H9 (cell line): Measurements from ENCODE around the gene LAIR2. TPM values are rescaled to one million over a fixed set of nuclear protein-coding genes. Genes with fewer than 3 reads are reported as not detected.

Experiments
- DNase-seq: peaks from one replicate; pipeline ENCODE4 v3.0.0-alpha.2; 2017
- H2AFZ ChIP-seq: one replicate; pipeline ENCODE4 v1.6.1; 2013; ENCODE audit warnings: mild to moderate bottlenecking, low read length, control low read depth, moderate library complexity
- H2AK5ac ChIP-seq: 2 replicates; pipeline ENCODE4 v1.6.1; 2013; ENCODE audit warnings: low read length, control low read depth, mixed read lengths; ENCODE audit not compliant: insufficient read length
- H2BK120ac ChIP-seq: one replicate; pipeline ENCODE4 v1.6.1; 2013; ENCODE audit warnings: low read depth, mild to moderate bottlenecking, low read length, control low read depth, inconsistent platforms; ENCODE audit not compliant: poor library complexity, severe bottlenecking
- H2BK12ac ChIP-seq: 2 replicates; pipeline ENCODE4 v1.6.1; 2013; ENCODE audit warnings: low read length, control low read depth, mixed read lengths, low read depth; ENCODE audit not compliant: insufficient read length
- H2BK15ac ChIP-seq: 2 replicates; pipeline ENCODE4 v1.6.1; 2013; ENCODE audit warnings: low read depth, low read length, control low read depth
- H2BK20ac ChIP-seq: one replicate; pipeline ENCODE4 v1.6.1; 2013; ENCODE audit warnings: low read depth, mild to moderate bottlenecking, low read length, control low read depth, inconsistent platforms; ENCODE audit not compliant: poor library complexity, severe bottlenecking
- H2BK5ac ChIP-seq: 2 replicates; pipeline ENCODE4 v1.6.1; 2013; ENCODE audit warnings: low read length, control low read depth, mixed read lengths; ENCODE audit not compliant: insufficient read length
- H3K14ac ChIP-seq: 2 replicates; pipeline ENCODE4 v1.6.1; 2013; ENCODE audit warnings: low read length, control low read depth; ENCODE audit not compliant: insufficient read depth
- H3K18ac ChIP-seq: 2 replicates; pipeline ENCODE4 v1.6.1; 2013; ENCODE audit warnings: low read depth, mild to moderate bottlenecking, mixed read lengths, low read length, control low read depth; ENCODE audit not compliant: insufficient read length
- H3K23ac ChIP-seq: 2 replicates; pipeline ENCODE4 v1.6.1; 2013; ENCODE audit warnings: low read length, control low read depth, mixed read lengths, low read depth; ENCODE audit not compliant: insufficient read length
- H3K23me2 ChIP-seq: 2 replicates; pipeline ENCODE4 v1.6.1; 2013; ENCODE audit warnings: low read depth, mild to moderate bottlenecking, mixed read lengths, low read length, control low read depth; ENCODE audit not compliant: insufficient read length, poor library complexity, severe bottlenecking
- H3K27ac ChIP-seq: 2 replicates; pipeline ENCODE4 v1.5.1; 2013; ENCODE audit warnings: low read length, control low read depth, mixed read lengths, low read depth; ENCODE audit not compliant: insufficient read length
- H3K27me3 ChIP-seq: 2 replicates; pipeline ENCODE4 v1.6.1; 2013; ENCODE audit warnings: low read length, control low read depth, inconsistent platforms; ENCODE audit not compliant: insufficient read depth
- H3K4ac ChIP-seq: 2 replicates; pipeline ENCODE4 v1.6.1; 2013; ENCODE audit warnings: low read depth, mild to moderate bottlenecking, control low read depth, inconsistent platforms, low read length, moderate library complexity
- H3K4me1 ChIP-seq: 2 replicates; pipeline ENCODE4 v1.6.1; 2013; ENCODE audit warnings: low read length, control low read depth, inconsistent platforms; ENCODE audit not compliant: insufficient read depth
- H3K4me2 ChIP-seq: 2 replicates; pipeline ENCODE4 v1.6.1; 2013; ENCODE audit warnings: low read length, control low read depth, mixed read lengths; ENCODE audit not compliant: insufficient read length, insufficient read depth
- H3K56ac ChIP-seq: 2 replicates; pipeline ENCODE4 v1.6.1; 2013; ENCODE audit warnings: low read depth, mild to moderate bottlenecking, mixed read lengths, low read length, control low read depth; ENCODE audit not compliant: insufficient read length
- H3K79me1 ChIP-seq: 2 replicates; pipeline ENCODE4 v1.6.1; 2013; ENCODE audit warnings: low read depth, mild to moderate bottlenecking, moderate library complexity, low read length, control low read depth, inconsistent platforms; ENCODE audit not compliant: insufficient read depth, poor library complexity, severe bottlenecking
- H3K79me2 ChIP-seq: 2 replicates; pipeline ENCODE4 v1.6.1; 2013; ENCODE audit warnings: low read length, control low read depth, inconsistent platforms; ENCODE audit not compliant: insufficient read depth
- H3K9ac ChIP-seq: 2 replicates; pipeline ENCODE4 v1.6.1; 2013; ENCODE audit warnings: low read length, control low read depth, mixed read lengths; ENCODE audit not compliant: insufficient read length; ENCODE audit errors: extremely low read depth
- H3K9me3 ChIP-seq: one replicate; pipeline ENCODE4 v1.6.1; 2013; ENCODE audit warnings: low read depth, low read length, inconsistent platforms; ENCODE audit not compliant: control insufficient read depth
- H3T11ph ChIP-seq: one replicate; pipeline ENCODE4 v1.6.1; 2013; ENCODE audit warnings: mild to moderate bottlenecking, low read length, control low read depth, inconsistent platforms
- H4K20me1 ChIP-seq: one replicate; pipeline ENCODE4 v1.6.1; 2013; ENCODE audit not compliant: control insufficient read depth, insufficient read length, insufficient read depth
- H4K5ac ChIP-seq: 2 replicates; pipeline ENCODE4 v1.6.1; 2013; ENCODE audit warnings: low read depth, mild to moderate bottlenecking, mixed read lengths, low read length, control low read depth; ENCODE audit not compliant: insufficient read length
- H4K8ac ChIP-seq: replicated peaks from 2 replicates; pipeline ENCODE4 v1.6.1; 2013; ENCODE audit warnings: low read length, control low read depth, mixed read lengths, low read depth; ENCODE audit not compliant: insufficient read length
- H4K91ac ChIP-seq: 2 replicates; pipeline ENCODE4 v1.6.1; 2013; ENCODE audit warnings: low read depth, mild to moderate bottlenecking, moderate library complexity, mixed read lengths, low read length, control low read depth; ENCODE audit not compliant: insufficient read length
- H3K27ac Mint-ChIP-seq, 3 experiments: 2 replicates in 2 of 3; 3 replicates in 1 of 3; pipeline ENCODE4 v1.8.0; 2020 to 2021; ENCODE audit warnings: mixed read lengths in 3 of 3, mild to moderate bottlenecking in 1 of 3, moderate library complexity in 1 of 3
- H3K27me3 Mint-ChIP-seq: 2 replicates; pipeline ENCODE4 v1.8.0; 2021; ENCODE audit warnings: low read depth, mild to moderate bottlenecking, moderate library complexity, mixed read lengths
- H3K36me3 Mint-ChIP-seq, 3 experiments: 2 replicates in 2 of 3; 3 replicates in 1 of 3; pipeline ENCODE4 v1.8.0; 2020 to 2021; ENCODE audit warnings: low read depth in 3 of 3, mixed read lengths in 3 of 3; ENCODE audit not compliant: insufficient read depth in 1 of 3
- H3K4me1 Mint-ChIP-seq, 2 experiments: 2 replicates each; pipeline ENCODE4 v1.8.0; 2020; ENCODE audit warnings: mixed read lengths in 2 of 2
- H3K4me3 Mint-ChIP-seq, 2 experiments: 2 replicates in 1 of 2; 3 replicates in 1 of 2; pipeline ENCODE4 v1.8.0; 2020 to 2021; ENCODE audit warnings: mild to moderate bottlenecking in 2 of 2, mixed read lengths in 2 of 2, moderate library complexity in 1 of 2
- H3K9me3 Mint-ChIP-seq, 2 experiments: 2 replicates in 1 of 2; 3 replicates in 1 of 2; pipeline ENCODE4 v1.8.0; 2020; ENCODE audit warnings: mild to moderate bottlenecking in 2 of 2, mixed read lengths in 2 of 2, moderate library complexity in 1 of 2
- WGBS: extraction: QIAGEN DNeasy Blood & Tissue Kit; methylation state at CpG from one replicate; pipeline ENCODE4 v1.1.7; 2013; ENCODE audit warnings: missing lambda C conversion rate, low lambda C conversion rate, mixed read lengths; ENCODE audit not compliant: insufficient read length; ENCODE audit errors: extremely low coverage; 5-methylcytosine and 5-hydroxymethylcytosine counted together
- total RNA-seq: library from RNA; stranded (reverse); gene quantifications from 2 replicates; pipeline ENCODE4 v1.2.1, GENCODE V29; 2021
- TF ChIP-seq, protein P1 (sequence below): fragments of 200-600 bp; sonication (generic); conservative IDR thresholded peaks from 3 replicates; pipeline ENCODE4 v1.8.0; 2021; ENCODE audit warnings: antibody characterized with exemption, mild to moderate bottlenecking

Gene LAIR2
- total RNA-seq, 1 experiment from 2014 or later, result not detected

GRCh38 chr19:54489766-54490165 is 12.9 kb upstream of the LAIR2 start:
- Histone ChIP-seq H3K4ac (no peak overlapping the region), H3K79me1 (no peaks in the 10 kb centered on the region), H3K56ac (no peak overlapping the region), H3K27me3 (no peaks in the 10 kb centered on the region), H4K91ac (no peak overlapping the region), H2BK120ac (no peak overlapping the region), H3K9ac (no peak overlapping the region), H3T11ph (no peak overlapping the region), H2BK5ac (no peak overlapping the region), H3K14ac (no peak overlapping the region), H3K4me2 (no peak overlapping the region), H4K20me1 (no peaks in the 10 kb centered on the region), H2AK5ac (no peak overlapping the region), H3K23me2 (no peaks in the 10 kb centered on the region), H3K27ac (no peak overlapping the region), H2AFZ (no peak overlapping the region), H3K18ac (no peak overlapping the region), H4K5ac (no peak overlapping the region), H2BK20ac (no peak overlapping the region), H3K23ac (no peak overlapping the region), H4K8ac (no peak overlapping the region), H2BK15ac (no peak overlapping the region), H2BK12ac (no peak overlapping the region), H3K4me1 (no peaks in the 10 kb centered on the region), H3K79me2 (no peaks in the 10 kb centered on the region), H3K9me3 (peaks cover 42% of the 10 kb centered on the region)
- H3K27me3 Mint-ChIP-seq, result peaks cover 7% of the 10 kb centered on the region
- H3K36me3 Mint-ChIP-seq, result peaks cover 7 to 9% (median 8%) of the 10 kb centered on the region in 3 experiments; a peak in 6 of 7 replicates
- peaks cover 58 to 90% of the 10 kb centered on the region in 2 experiments for H3K9me3 Mint-ChIP-seq
- H3K4me3 Mint-ChIP-seq, result no peak overlapping the region
- H3K27ac Mint-ChIP-seq, result no peak overlapping the region
- DNase-seq, result no peak
- no peaks in the 10 kb centered on the region for H3K4me1 Mint-ChIP-seq
- WGBS, result no CpG with 5 or more reads among the region's 9 CpGs
- TF ChIP-seq, protein P1, sequence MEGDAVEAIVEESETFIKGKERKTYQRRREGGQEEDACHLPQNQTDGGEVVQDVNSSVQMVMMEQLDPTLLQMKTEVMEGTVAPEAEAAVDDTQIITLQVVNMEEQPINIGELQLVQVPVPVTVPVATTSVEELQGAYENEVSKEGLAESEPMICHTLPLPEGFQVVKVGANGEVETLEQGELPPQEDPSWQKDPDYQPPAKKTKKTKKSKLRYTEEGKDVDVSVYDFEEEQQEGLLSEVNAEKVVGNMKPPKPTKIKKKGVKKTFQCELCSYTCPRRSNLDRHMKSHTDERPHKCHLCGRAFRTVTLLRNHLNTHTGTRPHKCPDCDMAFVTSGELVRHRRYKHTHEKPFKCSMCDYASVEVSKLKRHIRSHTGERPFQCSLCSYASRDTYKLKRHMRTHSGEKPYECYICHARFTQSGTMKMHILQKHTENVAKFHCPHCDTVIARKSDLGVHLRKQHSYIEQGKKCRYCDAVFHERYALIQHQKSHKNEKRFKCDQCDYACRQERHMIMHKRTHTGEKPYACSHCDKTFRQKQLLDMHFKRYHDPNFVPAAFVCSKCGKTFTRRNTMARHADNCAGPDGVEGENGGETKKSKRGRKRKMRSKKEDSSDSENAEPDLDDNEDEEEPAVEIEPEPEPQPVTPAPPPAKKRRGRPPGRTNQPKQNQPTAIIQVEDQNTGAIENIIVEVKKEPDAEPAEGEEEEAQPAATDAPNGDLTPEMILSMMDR, result no peak
